ENCODE data around the gene HDGFL1. TPM values are rescaled to one million over a fixed set of nuclear protein-coding genes. Genes with fewer than 3 reads are reported as not detected.

Gene HDGFL1
- polyA plus RNA-seq, 3 donors, result not detected

GRCh38 chr6:22589118-22589517 is 19.8 kb downstream of the HDGFL1 start:
- no peak for DNase-seq

- DNase-seq, result no peak
Observed at GRCh38 chr6:22590423-22590822, 21.1 kb downstream of the HDGFL1 start.

- DNase-seq, result no peak
Observed at GRCh38 chr6:22593895-22594294, 24.5 kb downstream of the HDGFL1 start.

GRCh38 chr6:22596011-22596410 is 26.6 kb downstream of the HDGFL1 start:
- DNase-seq, result no peak

GRCh38 chr6:22598339-22598738 is 29.0 kb downstream of the HDGFL1 start:
- DNase-seq, result no peak

GRCh38 chr6:22600059-22600458 is 30.7 kb downstream of the HDGFL1 start:
- no peak for DNase-seq

GRCh38 chr6:22601984-22602383 is 32.6 kb downstream of the HDGFL1 start:
- no peak for DNase-seq

- no peak for DNase-seq
Observed at GRCh38 chr6:22605736-22606135, 36.4 kb downstream of the HDGFL1 start.

GRCh38 chr6:22610127-22610526 is 40.8 kb downstream of the HDGFL1 start:
- DNase-seq, result no peak

GRCh38 chr6:22612236-22612635 is 42.9 kb downstream of the HDGFL1 start:
- no peak for DNase-seq

- no peak for DNase-seq
Observed at GRCh38 chr6:22613051-22613450, 43.7 kb downstream of the HDGFL1 start.

GRCh38 chr6:22613695-22614094 is 44.3 kb downstream of the HDGFL1 start:
- DNase-seq, result no peak

GRCh38 chr6:22614547-22614946 is 45.2 kb downstream of the HDGFL1 start:
- no peak for DNase-seq

- DNase-seq, result no peak
Observed at GRCh38 chr6:22621028-22621427, 51.7 kb downstream of the HDGFL1 start.

Measured in renal pelvis (tissue), 4 donors.